NOMO-1 treated with dmso at 0.1 percent for 144 hours (cell line): ENCODE results near the gene SCAND1.

Source experiments
- DNase-seq: peaks from one replicate; lab custom pipeline; 2025; ENCODE audit not compliant: unreplicated experiment; lab: John Stamatoyannopoulos, UW

The SCAND1 gene

DNA sequence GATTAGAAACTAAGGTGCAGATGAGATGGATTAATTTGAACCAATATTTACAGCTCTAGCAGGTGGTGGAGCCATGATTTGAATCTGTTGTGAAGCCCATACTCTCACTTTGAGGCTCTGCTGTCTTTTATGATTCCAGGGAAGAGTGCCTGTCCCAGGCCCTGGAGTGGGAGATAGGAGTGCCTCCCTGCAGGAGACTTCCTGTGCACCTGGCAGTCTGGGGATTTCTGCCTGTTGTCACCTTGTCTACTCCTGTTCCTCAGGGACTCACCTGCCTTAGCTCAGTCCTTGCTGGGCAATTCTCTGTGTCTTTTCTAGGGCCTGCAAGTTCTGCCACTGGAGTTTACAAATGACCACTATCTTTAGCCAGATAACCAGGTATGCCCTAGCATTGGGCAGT lies 46.3 kb downstream of the SCAND1 start:
- DNase-seq, result no peak

DNA sequence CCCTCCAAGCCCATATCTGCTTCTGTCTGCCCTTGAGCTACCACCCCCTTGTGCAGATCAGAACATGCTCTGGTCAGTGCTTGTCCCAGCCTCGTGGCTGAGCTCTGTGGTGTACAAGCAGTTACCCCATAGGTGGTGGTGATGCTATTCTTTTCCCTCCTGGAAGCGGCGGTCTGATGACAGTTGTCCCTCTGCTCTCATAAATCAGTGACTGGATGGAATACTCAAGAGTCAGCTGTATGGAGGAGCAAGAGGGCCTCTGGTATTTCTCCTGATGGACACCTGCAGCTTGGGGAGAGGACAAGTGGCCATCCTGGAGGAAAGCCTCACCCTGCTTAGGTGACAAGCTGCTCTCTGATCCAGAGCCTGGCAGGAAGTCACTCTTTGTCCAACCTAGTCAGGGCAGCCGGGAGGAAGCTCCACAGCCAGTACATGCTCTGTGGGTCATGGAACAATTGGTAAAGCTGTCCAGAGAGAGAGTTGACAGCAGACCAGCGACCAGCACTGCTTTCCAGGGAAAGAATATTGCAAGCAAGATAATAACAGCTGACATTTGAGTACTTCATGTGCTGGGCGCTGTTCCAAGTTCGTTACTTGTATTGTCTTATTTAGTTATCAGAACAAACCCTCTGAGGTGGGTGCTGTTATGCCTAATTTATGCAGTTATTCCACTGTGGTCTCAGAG lies 47.1 kb downstream of the SCAND1 start:
- DNase-seq, result no peak

DNA sequence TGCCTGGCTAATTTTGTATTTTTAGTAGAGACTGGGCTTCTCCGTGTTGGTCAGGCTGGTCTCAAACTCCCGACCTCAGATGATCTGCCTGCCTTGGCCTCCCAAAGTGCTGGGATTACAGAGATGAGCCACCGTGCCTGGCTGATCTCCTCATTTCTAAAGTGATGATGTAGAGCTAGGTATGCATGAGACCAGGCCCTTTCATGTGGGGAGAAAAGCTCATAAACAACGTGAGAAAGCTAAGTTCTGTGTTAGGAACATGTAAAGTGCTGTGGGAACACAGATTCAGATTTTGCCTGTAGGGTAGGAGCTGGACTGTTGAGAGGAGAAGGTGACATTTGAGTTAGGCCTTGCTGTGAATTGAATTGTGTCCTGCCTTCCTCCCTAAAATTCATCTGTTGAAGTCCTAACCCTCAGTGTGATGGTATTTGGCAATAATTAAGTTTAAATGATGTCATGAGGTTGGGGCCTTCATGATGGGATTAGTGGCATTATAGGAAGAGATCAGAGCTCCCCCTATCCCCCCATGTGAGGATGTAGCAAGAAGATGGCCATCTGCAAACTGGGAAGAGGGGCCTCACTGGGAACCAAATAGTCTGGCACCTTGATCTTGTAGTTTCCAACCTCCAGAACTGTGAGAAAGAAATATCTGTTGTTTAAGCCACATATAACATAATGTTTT lies 49.2 kb downstream of the SCAND1 start:
- no peak for DNase-seq

DNA sequence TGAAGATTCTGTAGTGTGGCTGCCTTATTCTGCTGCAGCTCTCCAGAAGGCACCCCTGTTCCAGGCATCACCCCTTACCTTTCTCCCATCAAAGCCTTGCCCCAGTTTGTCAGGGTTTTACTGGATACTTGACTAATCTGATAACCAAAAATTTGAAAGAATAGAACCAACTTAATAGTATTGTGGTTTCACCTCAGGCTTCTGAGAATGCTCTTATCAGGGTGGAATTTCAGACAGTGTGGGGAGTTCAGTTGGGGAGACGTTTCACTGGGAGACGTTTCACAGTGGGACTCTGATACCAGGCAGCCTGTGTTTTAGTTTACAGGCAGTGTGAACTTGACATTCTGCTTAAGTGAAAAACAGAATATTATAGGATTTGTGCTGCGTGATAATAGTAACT lies 50.5 kb downstream of the SCAND1 start:
- DNase-seq, result no peak
